Measurements from ENCODE around the gene RAB33A.

GRCh38 chrX:130224810-130225209, 53.0 kb downstream of the RAB33A start:
- no peak for TF ChIP-seq CTCF (IDR thresholded peaks at IDR 0.05)
- no peak for TF ChIP-seq POLR2A (IDR thresholded peaks at IDR 0.05)

Measured in body of pancreas (tissue), 4 donors.